Measurements from ENCODE around the gene TAF12.
A peak's percentile ranks its signal among the peaks of the same experiment; 100 is the strongest.
"Not testable (repeated sequence)": the region's sequence is repeated elsewhere in the genome, so short reads cannot be mapped to it uniquely, and the experiment has no call there.

The TAF12 gene

DNA sequence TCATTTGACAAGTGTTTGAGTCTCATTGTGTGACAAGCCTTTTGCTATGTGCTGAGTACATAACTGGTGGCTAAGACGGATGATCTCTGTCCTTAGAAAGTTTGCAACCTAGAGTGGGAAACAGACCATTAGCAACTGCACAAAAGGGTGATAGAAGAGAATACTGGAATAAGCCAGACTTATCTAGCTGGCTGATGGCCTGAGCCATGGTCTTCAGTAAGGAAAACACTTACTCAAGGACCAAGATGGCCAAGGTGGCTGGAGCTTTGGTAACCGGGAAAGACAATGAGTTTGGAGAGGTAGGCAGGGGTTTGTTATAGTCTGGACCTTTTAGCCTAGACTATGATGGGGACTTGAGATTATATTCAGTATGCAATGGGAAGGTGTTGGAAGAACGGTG is 1.6 kb upstream of the TAF12 start:
- no peak for DNase-seq

DNA sequence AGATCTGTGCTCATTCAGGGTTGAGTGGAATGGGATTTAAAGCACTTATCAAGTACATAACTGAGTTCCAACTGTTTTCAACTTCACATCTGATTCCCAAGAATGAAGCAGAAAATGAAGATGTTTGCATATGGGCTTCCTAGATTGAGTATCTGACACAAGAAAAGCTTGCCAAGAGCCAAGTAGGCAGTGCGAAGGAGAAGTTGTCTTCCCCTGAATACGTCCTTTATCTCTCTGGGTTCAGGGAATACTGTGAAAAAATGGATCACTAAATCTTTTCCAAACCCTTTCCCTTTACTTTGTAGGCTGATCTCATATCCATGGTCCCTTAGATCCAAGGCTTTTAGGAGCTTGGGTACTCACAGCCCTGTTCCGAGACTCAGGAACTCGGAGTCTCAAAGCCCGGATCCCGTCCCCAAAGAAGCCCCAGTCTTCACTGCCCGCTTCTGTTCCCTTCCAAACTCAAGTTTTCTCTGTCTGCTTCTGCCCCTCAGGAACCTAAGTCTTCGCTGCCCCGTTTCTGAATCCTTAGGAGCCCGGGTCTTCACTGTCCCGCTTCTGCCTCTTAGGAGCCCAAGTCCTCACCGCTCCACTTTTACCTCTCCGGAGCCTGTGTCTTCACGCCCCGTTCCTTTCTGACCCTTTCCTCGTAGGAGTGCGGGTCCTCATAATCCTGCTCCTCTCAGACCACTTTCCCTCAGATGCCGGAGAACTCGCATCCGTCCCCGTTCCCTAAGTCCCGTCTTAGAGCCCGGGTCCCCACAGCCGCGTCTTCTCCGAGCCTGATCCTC is 616 bp downstream of the TAF12 start:
- peak; percentile 23 for DNase-seq

DNA sequence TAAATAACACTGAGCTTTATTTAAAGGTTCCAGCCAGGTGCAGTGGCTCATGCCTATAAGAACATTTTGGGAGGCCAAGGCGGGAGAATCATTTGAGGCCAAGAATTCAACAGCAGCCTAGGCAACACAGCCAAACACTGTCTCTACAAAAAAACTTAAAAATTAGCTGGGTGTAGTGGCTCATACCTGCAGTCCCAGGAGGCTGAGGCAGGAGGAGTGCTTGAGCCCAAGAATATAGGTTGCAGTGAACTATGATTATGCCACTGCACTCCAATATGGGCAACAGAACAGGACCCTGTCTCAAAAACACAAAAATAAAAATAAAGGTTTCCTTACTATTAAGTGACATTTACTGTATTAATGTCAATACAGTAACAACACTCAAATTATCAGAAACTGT is 2.1 kb downstream of the TAF12 start:
- peak; percentile 13 for DNase-seq

DNA sequence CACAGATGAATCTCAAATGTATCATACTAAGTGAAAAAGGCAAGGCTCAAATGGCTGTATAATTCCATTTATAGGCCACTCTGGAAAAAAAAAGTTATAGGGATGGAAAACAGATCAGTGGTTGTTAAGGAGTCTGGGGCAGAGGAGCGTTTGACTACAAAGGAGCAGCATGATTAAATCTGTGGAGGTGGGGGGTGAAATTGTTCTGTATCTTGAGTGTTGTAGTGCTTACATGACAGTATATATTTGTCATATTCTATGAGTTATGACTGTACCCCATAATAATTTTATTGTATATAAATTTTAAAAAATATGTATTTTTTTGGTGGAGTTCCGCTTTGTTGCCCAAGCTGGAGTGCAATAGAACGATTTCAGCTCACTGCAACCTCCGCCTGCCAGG is 10.3 kb downstream of the TAF12 start:
- DNase-seq, result no peak

DNA sequence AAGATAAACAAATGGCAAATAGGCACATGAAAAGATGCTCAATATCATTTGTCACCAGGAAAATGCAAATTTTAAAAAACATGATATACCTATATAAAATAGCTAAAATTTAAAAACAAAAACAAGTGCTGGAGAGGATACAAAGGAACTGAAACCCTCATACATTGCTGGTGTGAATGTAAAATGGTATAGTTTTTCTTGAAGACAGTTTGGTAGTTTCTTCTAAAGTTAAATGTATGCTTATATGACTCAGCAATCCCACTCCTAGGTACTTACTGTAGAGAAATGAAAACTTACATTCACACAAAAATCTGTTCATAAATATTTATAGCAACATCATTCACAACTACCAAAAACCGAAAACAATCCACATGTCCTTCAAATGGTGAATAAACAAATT is 11.2 kb downstream of the TAF12 start:
- no peak for DNase-seq

DNA sequence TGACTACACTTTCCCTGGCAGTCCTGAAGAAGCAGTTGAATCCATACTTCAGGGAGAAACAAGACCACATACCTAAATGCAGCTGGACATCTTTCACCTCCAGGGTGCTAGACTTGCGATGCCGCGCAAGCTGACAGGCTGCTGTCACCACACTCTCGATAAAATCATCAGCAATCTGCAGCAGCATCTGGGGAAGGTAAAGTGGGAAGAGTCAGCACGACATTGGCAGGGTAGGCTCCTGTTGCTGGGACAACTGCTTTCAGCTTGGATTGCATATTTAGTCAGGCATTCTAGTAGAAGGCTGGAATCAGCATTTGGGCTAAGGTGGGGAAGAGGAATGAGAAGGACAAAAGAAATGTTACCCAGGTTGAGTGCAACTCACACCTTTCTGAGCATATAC is 29.7 kb downstream of the TAF12 start:
- DNase-seq, result no peak

DNA sequence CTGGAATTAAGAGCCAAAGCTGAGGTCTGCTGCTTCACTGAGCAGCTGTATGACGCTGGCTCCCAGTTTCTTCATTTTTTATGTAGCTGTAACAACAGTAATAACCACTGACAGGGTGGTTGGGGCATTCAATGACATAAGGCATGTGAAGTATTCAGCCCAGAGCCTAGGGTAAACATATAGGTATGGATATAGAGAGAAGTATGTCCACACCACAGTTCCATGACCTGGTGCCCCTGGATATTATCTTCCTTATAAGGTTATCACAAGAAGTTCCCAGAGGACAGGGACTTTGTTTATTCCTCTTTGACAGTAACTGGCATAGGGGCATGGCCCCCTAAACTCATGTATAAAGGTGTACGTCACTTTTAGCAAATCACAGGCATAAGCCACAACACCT is 36.1 kb downstream of the TAF12 start:
- DNase-seq, result peak; percentile 5

DNA sequence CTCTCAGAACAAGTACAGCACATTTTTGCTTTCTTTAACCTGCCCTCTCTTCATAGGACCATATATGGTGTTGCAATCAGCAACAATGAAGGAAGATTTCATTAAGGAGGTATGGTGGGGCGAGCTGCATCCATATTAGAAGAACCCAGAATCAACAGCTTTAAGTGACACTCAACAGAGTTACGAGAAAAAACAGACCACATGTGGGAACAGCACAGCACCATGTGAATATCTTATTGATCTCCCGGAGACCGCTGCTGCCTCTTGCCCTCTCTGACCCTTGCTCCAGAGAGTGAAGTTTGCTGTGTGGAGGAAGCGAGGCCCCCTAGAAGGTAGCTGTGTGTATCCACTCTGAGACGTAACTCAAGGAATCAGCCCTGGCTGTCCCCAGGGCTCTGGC is 37.9 kb downstream of the TAF12 start:
- DNase-seq, result no peak

DNA sequence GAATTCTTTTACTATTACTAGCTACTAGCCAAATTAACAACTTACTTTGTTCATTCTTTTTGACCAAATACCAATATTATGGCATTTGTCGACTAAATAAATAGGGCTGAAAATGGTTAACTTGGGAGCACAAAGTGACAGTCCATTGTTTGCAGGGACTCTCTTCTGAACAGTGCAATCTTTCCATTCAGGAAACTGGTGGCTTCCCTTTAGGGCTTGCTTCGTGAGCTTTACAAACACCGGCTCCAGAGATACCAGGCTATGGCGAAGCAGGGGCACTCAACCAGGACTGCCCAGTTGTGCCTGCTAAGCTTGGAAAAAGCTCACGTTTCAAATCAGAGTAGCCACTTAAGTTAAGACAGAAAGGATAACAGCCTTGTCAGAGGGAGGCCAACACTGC is 38.5 kb downstream of the TAF12 start:
- DNase-seq, result no peak

DNA sequence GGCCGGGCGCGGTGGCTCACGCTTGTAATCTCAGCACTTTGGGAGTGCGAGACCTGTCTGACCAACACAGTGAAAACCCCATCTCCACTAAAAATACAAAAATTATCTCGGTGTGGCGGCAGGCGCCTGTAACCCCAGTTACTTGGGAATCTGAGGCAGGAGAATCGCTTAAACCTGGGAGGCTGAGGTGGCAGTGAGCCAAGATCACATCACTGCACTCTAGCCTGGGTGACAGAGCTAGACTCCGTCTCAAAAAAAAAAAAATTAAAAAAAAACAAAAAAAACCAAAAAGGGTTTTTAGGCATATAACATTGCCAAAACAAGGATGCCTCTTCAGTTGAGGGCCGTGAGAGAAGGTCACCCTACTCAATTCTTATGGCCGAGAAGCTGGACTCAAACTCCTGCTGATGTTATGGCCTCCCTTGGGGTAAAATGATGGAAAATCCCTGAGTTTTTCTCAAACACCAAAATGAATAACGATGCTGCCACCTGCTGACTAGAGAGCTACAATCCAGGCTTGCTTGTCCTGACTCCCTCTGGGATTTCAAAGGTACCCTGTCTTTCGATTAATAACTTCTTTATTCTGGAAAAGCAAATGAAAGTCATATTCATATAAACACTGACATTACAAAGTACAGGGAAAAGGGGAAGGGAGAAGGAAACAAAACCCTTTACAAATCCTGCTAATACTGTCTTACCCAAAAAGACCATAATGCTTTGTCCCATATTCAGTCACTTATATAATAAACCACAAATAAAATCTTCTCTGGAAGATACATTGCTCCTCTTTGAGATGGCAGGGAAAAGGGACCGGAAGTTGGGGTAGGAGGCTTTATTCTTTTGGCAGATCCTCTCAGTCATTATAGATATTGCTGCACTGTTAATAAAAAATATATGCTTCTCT is 40.1 kb downstream of the TAF12 start:
- peak; percentile 80 for DNase-seq

DNA sequence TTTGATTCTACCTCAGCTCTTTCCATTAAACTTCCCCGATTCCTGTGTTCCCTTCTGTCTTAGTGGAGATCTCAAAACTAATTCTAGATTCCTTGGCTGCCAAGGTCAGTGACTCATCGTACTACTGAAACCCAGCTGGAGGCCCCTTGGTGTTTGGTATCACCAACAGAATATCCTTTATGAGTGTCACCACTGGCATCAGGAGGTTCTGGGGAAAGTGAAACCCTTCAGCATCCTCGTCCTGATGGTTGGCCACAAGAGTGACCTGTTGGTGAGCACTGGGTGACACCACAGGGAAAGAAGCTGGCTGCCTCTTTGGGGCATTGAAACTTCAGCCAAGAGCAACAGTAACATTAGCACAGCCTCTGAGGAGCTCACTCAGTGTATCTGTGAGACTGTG is 41.2 kb downstream of the TAF12 start:
- DNase-seq, result peak; percentile 97

DNA sequence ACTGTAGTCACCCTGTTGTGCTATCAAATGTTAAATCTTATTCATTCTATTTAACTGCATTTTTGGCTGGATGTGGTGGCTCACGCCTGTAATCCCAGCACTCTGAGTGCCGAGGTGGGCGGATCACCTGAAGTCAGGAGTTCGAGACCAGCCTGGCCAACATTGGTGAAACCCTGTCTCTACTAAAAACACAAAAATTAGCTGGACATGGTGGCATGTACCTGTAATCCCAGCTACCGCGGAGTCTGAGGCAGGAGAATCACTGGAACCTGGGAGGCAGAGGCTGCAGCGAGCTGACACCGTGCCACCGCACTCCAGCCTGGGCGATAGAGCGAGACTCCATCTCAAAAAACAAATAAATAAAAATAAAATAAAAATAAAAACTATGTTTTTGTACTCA is 46.6 kb downstream of the TAF12 start:
- DNase-seq, result not testable (repeated sequence)

DNA sequence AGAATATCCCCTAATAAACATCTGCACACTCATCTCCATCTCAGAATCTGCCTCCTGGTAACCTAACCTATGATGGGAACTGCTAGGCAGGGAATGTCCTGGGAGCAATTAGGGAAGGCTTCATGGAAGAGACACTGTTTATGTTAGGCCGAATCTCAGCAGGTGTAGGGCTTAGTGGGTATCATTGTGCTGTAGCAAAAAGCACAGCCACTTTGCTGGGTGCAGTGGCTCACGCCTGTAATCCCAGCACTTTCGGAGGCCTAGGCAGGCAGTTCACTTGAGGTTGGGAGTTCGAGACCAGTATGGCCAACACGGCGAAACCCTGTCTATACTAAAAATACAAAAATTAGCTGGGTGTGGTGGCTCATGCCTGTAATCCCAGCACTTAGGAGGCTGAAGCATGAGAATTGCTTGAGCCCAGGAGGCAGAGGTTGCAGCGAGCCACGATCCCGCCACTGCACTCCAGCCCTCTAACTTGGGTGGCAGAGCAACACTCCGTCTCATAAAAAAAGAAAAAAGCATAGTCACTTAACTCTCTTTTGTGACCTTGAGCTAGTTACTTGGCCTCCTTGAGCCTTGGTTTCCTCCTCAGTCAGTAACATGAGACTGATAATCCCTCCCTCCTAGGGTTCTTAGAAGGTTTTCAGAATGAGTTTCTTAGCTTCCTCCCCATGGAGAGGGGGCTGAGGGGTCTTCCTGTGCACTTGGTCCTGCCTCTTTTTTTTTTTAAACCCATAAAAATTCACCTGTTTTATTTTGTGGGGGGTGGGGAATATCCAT is 47.3 kb downstream of the TAF12 start:
- DNase-seq, result no peak

DNA sequence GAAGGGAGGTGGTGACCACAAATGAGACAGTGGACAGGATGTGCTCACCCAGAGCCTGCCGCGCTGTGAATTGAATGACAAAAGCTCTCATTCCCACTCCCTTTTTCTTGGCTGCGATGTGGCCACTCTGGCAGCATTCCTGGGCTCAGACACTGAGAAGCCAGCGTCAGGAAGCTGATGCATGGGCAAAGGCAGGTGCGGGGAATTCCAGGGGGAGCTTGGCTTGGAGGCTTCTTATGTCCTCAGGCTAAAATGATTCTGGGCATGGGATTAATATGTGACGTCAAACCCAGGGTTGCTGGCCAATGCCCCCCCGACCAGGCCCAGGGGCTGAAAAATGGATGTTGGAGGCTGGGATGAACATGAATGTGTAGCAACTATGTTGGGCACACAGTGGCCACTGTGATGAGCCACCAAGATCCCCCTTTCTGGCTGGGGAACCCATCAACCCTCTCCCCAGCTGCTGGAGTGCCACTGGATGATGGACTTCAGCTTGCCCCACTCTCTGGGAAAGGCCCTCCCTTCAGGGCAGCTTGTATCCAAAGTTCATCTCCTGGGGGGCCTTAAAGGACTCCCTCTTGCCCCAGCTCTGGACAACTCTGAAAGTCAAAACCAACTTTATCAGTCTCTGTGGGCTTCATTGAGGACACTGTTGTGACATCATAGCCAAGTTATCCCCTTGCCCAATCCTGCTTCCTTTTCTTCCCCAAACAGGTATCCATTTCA is 48.0 kb downstream of the TAF12 start:
- DNase-seq, result not testable (repeated sequence)

DNA sequence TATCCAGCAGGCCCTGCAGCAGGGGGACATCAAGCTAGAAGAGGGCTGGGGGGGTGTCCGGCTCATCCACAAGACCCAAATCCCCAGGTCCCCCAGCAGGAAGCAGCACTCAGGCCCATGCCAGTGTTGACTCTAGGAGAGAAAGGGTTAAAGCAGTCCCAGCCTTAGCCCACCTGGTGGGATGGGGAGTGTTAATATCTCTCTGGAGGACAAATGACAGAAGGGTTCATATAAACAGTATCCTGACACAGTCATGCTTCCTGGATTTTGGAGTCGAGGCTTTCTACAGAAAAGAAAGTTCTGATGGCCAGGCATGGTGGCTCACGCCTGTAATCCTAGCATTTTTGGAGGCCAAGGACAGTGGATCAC is 48.9 kb downstream of the TAF12 start:
- DNase-seq, result not testable (repeated sequence)

DNA sequence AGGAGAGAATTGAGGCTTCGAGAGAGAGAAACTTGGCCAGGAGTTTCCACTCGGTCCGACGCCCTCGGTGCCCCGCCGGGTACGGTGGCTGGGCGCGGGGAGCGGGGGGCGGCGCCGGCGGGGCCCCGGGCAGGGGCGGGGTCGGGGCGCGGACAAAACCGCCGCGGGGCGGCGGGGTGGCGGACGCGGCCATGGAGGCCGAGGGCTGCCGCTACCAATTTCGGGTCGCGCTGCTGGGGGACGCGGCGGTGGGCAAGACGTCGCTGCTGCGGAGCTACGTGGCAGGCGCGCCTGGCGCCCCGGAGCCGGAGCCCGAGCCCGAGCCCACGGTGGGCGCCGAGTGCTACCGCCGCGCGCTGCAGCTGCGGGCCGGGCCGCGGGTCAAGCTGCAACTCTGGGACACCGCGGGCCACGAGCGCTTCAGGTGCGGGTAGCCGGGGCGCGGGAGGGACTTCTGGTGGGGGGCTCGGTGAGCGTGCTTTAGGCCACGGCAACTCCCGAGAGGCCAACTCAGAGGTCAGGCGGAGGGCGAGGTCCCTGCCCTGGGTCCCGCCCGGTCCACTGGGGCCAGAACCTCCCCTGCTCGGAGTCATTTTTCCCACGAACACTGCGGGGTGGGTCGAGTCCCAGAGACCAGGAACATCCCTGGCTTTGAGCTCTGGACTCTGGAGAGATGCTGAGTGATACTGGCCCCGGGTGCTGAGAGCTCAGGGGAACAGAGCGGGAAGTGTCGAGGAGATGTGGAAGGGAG is 50.4 kb downstream of the TAF12 start:
- no peak for DNase-seq

DNA sequence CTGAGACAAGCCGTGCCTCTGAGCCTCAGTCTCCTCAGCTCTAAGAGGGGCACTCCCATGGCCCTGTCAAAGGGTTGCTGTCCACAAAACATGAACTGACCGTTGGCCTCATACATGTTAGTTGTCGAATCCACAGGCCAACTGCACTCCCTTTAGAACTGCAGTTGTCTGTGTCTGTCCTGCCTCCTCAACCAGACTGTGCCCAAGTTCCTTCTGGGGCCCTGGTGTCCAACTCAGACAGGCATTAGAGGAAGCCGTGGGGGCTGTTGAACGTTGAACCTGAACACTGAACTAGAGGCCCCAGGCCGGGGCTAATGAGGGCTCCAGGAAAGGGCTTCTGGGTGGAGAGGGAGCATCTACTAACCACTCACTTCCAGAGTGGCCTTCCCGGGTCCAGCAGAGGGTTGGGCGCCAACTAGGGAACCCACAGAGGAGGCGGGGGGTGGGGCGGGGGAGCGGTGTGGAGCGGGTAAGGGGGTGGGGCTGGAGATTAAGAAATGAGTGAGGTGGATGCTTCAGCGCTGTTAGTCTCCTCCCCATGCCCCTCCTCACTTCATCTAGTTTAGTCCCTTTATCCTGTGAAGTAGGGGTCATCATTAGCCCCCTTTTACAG is 51.1 kb downstream of the TAF12 start, which contains the start of gene RAB42:
RAB42 (plus strand) TSS at position 558 of the 613 bp plus-strand sequence. CDS start 247 bp downstream, outside the sequence.
- DNase-seq, result peak; percentile 40

DNA sequence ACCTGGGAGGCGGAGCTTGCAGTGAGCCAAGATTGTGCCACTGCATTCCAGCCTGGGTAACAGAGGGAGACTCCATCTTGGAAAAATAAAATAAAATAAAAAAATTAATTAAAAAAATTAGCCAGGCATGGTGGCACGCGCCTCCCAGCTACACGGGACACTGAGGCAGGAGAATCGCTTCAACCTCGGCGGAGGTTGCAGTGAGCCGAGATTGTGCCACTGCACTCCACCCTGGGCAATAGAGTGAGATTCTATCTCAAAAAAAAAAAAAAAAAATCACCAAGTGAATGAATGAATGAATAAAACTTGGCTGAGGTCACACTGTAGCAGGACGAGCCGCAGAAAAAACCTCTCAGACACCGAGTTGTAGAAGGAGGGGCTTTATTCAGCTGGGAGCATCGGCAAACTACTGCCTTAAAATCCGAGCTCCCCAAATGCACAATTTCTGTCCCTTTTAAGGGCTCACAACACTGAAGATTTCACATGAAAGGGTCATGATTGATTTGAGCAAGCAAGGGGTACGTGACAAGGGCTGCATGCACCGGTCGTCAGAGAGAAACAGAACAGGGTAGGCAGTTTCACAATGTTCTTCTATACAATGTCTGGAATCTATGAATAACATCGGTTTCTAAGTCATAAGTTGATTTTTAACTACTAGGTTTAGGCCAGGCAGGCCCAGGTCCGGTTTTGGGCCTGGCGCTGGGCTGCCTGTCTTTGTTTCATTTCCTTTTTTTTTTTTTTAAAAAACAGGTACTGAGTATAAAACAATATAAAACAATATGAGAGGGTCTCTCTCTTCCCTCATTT is 56.1 kb downstream of the TAF12 start:
- not testable (repeated sequence) for DNase-seq

DNA sequence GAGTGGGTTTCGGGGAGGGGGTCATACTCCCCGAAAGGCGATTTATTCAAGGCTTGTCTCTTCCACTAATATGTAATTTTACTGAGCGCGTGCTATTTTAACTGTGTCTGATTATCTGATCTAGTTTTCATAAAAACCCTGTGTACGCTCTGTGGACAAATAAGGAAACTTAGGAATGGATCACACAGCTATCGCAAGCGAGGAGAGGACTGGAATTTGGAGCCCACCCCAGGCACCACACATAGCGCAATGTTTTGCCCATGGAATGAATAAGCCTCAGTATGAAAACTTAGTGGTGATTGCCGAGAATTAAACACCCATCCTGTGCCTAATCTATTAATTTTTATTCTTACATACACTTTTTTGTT is 60.6 kb downstream of the TAF12 start:
- peak; percentile 57 for DNase-seq
